Measurements from ENCODE around the gene C15orf39.

DNA sequence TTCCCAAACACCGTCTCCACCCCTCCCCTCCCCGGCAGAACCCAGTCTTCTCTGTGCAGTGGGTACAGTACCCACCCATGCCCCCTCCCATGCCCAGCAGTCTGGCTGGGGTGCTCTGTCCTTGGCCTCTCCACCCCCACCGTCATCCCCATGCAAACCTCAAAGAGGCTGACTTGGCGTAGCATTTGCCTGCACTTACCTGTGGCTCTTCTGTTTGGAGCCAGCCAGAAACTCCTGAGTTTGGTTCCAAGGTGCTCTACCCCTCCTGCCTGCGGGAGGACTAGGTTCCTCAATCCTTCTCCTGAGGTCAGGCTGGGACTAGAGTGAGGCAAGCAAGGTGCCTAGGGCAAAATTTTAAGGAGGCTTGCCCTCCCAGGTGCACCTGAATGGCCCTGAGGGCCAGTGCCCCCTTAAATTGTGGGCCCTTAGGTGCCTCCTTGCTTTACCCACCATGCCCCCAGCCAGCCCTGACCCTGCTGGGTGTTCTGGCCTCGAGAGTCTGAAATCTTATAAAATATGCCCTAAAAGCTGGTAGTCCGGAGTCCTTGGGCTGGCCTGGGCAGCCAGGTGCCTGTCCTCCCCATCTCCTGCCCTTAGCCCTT, 47.1 kb upstream of the C15orf39 start:
- TF ChIP-seq, protein P1, sequence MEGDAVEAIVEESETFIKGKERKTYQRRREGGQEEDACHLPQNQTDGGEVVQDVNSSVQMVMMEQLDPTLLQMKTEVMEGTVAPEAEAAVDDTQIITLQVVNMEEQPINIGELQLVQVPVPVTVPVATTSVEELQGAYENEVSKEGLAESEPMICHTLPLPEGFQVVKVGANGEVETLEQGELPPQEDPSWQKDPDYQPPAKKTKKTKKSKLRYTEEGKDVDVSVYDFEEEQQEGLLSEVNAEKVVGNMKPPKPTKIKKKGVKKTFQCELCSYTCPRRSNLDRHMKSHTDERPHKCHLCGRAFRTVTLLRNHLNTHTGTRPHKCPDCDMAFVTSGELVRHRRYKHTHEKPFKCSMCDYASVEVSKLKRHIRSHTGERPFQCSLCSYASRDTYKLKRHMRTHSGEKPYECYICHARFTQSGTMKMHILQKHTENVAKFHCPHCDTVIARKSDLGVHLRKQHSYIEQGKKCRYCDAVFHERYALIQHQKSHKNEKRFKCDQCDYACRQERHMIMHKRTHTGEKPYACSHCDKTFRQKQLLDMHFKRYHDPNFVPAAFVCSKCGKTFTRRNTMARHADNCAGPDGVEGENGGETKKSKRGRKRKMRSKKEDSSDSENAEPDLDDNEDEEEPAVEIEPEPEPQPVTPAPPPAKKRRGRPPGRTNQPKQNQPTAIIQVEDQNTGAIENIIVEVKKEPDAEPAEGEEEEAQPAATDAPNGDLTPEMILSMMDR (IDR thresholded peaks at IDR 0.05), result no peak
- TF ChIP-seq POLR2A (IDR thresholded peaks at IDR 0.05) (no peak), POLR2AphosphoS5 (IDR thresholded peaks at IDR 0.05) (no peak)

All from breast epithelium (tissue), 3 donors.